SJCRH30 (cell line): ENCODE results near the gene OTOA. TPM values are rescaled to one million over a fixed set of nuclear protein-coding genes. Genes with fewer than 3 reads are reported as not detected.
"Not testable (repeated sequence)": the region's sequence is repeated elsewhere in the genome, so short reads cannot be mapped to it uniquely, and the experiment has no call there.

Experiments
- DNase-seq, 2 experiments: peaks; one replicate each; pipeline ENCODE4 v3.0.0-alpha.2; 2015 to 2020
- H3K27ac ChIP-seq: fragments of 250-450 bp; sonication (Bioruptor Pico); 2 replicates; pipeline ENCODE4 v1.5.1; 2020; ENCODE audit warnings: mild to moderate bottlenecking, moderate library complexity
- H3K27me3 ChIP-seq: fragments of 250-450 bp; sonication (Bioruptor Pico); 2 replicates; pipeline ENCODE4 v1.5.1; 2020; ENCODE audit warnings: mild to moderate bottlenecking, moderate library complexity
- H3K36me3 ChIP-seq: fragments of 250-450 bp; sonication (Bioruptor Pico); 2 replicates; pipeline ENCODE4 v1.5.1; 2020; ENCODE audit warnings: mild to moderate bottlenecking, moderate library complexity
- H3K4me1 ChIP-seq: fragments of 250-450 bp; sonication (Bioruptor Pico); 2 replicates; pipeline ENCODE4 v1.5.1; 2020; ENCODE audit warnings: mild to moderate bottlenecking, moderate library complexity
- H3K4me3 ChIP-seq: fragments of 250-450 bp; sonication (Bioruptor Pico); 2 replicates; pipeline ENCODE4 v1.5.1; 2020; ENCODE audit warnings: mild to moderate bottlenecking, moderate library complexity
- H3K9me3 ChIP-seq: fragments of 250-450 bp; sonication (Bioruptor Pico); replicated peaks from 2 replicates; pipeline ENCODE4 v1.5.1; 2020; ENCODE audit warnings: mild to moderate bottlenecking, moderate library complexity
- total RNA-seq: library from RNA; depleted of rRNA; stranded (reverse); fragments of >200 nt; shearing (Covaris generic); gene quantifications from 2 replicates; pipeline ENCODE4 v1.2.3, GENCODE V29; 2014; rRNA removed

The OTOA gene
- 0.08 TPM in 1 of 2 replicates, not detected in the other for total RNA-seq

GRCh38 chr16:21663889-21664647 lies at the start of gene OTOA:
TSS of gene OTOA (plus strand) at chr16:21663968. CDS start at chr16:21678515, 14,547 bp downstream.
- DNase-seq: no peak
- Histone ChIP-seq H3K9me3 (no peaks in the 10 kb centered on the region), H3K27me3 (no peaks in the 10 kb centered on the region), H3K4me3 (no peak within 1 kb of the TSS), H3K27ac (no peak within 1 kb of the TSS), H3K36me3 (no peaks in the 10 kb centered on the region), H3K4me1 (peaks cover 8% of the 10 kb centered on the region; the same call in 1 of the 2 replicates)

- DNase-seq: no peak
- Histone ChIP-seq H3K9me3 (no peaks in the 10 kb centered on the region), H3K4me3 (no peak overlapping the region), H3K36me3 (peaks cover 7% of the 10 kb centered on the region; the same call in 1 of the 2 replicates), H3K27ac (no peak overlapping the region), H3K27me3 (no peaks in the 10 kb centered on the region), H3K4me1 (no peaks in the 10 kb centered on the region)
Observed at GRCh38 chr16:21614896-21615295, 48.9 kb upstream of the OTOA start.

DNA sequence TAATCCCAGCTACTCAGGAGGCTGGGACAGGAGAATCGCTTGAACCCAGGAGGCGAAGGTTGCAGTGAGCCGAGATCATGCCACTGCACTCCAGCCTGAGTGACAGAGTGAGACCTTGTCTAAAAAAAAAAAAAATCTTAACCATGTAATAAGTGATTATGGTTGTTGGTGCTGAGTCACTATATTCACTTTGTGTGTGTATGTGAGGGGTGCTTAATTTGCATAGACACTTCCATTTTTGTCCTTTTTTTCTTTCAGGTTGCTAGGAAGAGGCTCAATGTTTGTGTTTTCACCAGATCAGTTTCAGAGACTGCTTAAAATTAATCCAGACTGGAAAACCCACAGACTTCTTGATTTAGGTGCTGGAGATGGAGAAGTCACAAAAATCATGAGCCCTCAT lies 46.2 kb upstream of the OTOA start:
- no peak for DNase-seq
- Histone ChIP-seq H3K4me3 (no peak overlapping the region), H3K9me3 (no peaks in the 10 kb centered on the region), H3K4me1 (no peaks in the 10 kb centered on the region), H3K36me3 (peaks cover 14% of the 10 kb centered on the region), H3K27me3 (no peaks in the 10 kb centered on the region), H3K27ac (no peak overlapping the region)

DNA sequence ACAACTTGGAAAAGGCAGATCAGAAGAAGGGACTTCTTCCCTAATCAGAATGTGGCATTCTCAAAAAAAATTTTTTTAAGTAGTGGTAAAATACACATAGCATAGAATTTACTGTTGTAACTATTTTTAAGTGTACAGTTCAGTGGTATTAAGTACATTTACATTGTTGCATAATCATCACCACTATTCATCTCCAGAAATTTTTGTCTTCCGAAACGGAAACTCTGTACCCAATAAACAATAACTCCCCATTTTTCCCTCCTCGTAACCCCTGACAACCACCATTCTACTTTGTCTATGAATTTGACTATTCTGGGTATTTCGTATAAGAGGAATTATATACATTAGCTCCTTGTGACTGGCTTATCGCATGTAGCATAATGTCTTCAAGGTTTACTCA lies 45.5 kb upstream of the OTOA start:
- Histone ChIP-seq H3K27ac (no peak overlapping the region), H3K4me3 (no peak overlapping the region), H3K36me3 (peaks cover 14% of the 10 kb centered on the region), H3K4me1 (no peaks in the 10 kb centered on the region), H3K9me3 (no peaks in the 10 kb centered on the region), H3K27me3 (no peaks in the 10 kb centered on the region)
- DNase-seq: no peak

DNA sequence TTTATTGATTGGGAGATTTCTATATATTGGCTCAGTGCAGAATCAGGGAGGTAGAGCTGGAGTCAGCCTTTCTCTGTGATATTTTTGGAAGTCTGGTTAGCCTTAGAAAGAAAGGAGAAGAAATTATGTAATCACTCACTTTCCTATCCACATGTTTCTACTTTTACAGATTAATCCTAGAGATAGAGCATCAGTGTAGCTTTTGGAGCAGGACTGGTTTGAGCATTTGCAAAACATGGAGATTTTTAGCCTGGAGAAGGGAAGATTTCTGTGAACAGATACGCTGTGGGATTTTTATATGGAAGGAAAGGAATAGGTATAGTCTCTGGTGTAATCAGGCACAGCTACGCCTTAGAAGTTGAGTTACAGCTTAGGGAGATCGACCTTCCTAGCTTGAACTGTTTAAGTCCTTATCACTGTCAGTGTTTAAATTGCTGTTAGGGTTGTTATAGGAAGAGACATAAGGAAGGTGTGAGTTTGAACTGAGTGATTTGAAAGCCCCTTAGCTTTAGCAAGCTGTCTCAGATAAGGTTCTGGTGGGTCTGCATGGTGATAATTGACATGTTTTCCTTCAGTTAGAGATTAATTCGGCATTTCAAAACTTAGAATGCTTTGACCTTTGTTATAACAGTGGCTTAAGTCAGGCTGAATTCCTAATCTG lies 43.9 kb upstream of the OTOA start:
- Histone ChIP-seq H3K36me3 (peaks cover 10% of the 10 kb centered on the region), H3K4me1 (no peaks in the 10 kb centered on the region), H3K9me3 (no peaks in the 10 kb centered on the region), H3K27ac (no peak overlapping the region), H3K27me3 (no peaks in the 10 kb centered on the region), H3K4me3 (no peak overlapping the region)
- no peak for DNase-seq

DNA sequence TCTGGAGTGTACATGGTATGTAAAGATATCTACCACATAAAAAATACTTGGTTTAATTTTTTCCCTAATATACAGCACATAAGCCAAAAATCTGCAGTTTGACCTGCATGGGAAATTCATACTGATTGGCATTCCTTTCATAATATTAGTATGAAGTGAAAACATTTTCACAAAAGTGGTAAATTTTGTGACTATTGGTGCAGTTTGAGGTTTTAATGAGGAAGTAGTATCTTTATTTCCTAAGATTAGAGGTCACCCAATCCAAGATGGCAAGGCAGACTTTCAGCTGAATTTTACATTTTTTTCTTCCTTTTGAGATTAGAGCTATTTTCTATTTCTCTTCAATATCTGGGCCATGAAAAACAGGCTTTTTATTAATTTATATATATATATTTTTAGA lies 43.2 kb upstream of the OTOA start:
- Histone ChIP-seq H3K27me3 (no peaks in the 10 kb centered on the region), H3K9me3 (no peaks in the 10 kb centered on the region), H3K4me1 (no peaks in the 10 kb centered on the region), H3K27ac (no peak overlapping the region), H3K36me3 (peaks cover 10% of the 10 kb centered on the region), H3K4me3 (no peak overlapping the region)
- no peak for DNase-seq

DNA sequence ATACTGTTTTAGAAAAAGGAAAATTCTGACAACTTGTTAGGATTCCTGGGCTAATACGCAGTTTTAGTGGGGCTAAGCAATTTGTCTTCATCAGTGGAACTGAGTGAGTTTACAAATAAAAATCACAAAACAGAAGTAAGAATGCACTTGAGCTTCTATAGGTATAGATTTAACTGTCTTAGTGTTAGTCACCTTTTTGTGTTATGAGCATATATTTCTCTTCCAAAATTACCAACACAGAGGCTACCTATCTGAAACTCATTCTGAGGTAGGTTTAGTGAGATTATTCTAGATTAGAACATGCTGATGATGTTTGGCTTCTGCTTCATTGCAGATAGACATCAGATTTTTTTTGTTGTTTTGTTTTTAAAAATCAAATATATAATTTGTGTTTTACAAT lies 41.2 kb upstream of the OTOA start:
- peaks cover 10% of the 10 kb centered on the region for H3K36me3 ChIP-seq
- H3K27ac ChIP-seq: no peak overlapping the region
- no peaks in the 10 kb centered on the region for H3K4me1 ChIP-seq

DNA sequence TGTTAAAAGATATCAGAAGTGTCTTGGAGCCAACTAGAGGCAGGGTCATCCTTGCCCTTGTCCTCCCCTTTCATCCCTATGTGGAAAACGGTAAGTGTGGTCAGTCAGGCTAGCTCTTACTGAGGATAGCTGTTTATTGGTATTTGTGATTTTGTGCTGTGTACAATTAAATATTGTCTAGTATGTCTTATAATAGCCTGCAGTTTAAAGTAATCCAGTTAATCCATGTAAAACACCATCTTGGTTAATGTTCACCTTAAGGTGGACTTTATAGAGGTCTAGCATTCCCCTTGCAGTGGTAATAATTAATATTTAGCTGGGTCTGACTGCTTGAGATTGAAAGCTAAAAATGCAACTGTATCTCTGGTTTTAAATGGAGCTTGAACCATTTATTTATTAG lies 38.7 kb upstream of the OTOA start:
- Histone ChIP-seq H3K4me1 (no peaks in the 10 kb centered on the region), H3K27me3 (no peaks in the 10 kb centered on the region), H3K36me3 (peaks cover 18% of the 10 kb centered on the region), H3K9me3 (no peaks in the 10 kb centered on the region), H3K27ac (no peak overlapping the region), H3K4me3 (no peak overlapping the region)
- no peak for DNase-seq

More for the DNA sequence above, 41.2 kb upstream of the OTOA start:
- Histone ChIP-seq H3K4me3 (no peak overlapping the region), H3K9me3 (no peaks in the 10 kb centered on the region), H3K27me3 (no peaks in the 10 kb centered on the region)
- no peak for DNase-seq

DNA sequence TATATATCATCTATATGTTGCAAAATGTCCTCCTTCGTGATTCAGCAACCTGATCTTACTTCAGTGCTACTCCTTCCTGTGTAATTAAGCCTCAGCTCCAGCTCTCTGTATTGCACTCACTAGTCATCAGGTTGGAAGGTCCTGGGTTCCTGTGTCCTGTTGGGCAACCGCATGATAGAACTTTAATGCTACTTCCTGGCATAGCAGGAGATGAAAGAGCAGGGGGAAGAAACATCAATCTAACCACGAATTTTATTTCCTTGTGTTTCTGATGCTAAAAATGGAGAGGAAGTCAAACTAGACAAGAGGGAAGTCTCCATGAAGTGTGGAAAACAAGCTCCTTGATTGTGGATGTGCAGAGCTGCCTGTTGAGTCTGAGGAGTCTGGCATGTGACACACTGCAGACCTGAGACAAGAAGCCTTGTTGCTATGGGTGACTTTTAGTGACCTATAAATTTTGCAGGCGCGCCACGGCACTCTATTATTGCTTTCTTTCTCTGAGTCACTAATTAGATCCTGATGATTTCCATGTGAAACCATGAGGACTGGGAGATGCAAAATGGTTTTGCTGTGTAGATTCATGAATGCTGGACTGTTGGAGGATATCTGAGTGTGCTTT lies 37.0 kb upstream of the OTOA start:
- Histone ChIP-seq H3K27me3 (no peaks in the 10 kb centered on the region), H3K4me1 (no peaks in the 10 kb centered on the region), H3K9me3 (no peaks in the 10 kb centered on the region), H3K27ac (no peak overlapping the region), H3K4me3 (no peak overlapping the region), H3K36me3 (peaks cover 10% of the 10 kb centered on the region)
- no peak for DNase-seq

- no peaks in the 10 kb centered on the region for H3K4me1 ChIP-seq
- no peak for DNase-seq
- no peaks in the 10 kb centered on the region for H3K9me3 ChIP-seq
- H3K27me3 ChIP-seq: no peaks in the 10 kb centered on the region
- peaks cover 10% of the 10 kb centered on the region for H3K36me3 ChIP-seq
- H3K27ac ChIP-seq: no peak overlapping the region
- no peak overlapping the region for H3K4me3 ChIP-seq
Observed at GRCh38 chr16:21628121-21628726, 35.5 kb upstream of the OTOA start.

DNA sequence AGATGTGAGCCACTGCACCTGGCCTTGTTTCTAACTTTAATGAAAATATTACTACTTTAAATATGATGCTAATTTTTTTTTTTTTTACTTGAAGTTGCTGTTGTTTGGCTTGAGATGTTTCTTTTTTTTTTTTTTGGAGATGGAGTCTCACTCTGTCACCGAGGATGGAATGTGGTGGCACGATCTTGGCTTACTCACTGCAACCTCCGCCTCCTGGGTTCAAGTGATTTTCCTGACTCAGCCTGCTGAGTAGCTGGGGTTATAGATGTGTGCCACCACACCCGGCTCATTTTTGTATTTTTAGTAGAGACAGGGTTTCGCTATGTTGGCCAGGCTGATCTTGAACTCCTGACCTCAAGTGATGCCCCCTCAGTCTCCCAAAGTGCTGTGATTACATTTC lies 35.0 kb upstream of the OTOA start:
- no peak for DNase-seq

GRCh38 chr16:21629616-21630539 lies 33.9 kb upstream of the OTOA start:
- not testable (repeated sequence) for H3K27me3 ChIP-seq, H3K27ac ChIP-seq, H3K4me3 ChIP-seq, H3K9me3 ChIP-seq, DNase-seq, H3K4me1 ChIP-seq
- H3K36me3 ChIP-seq: peaks cover 10% of the 10 kb centered on the region

More for the DNA sequence above, 35.0 kb upstream of the OTOA start:
- no peaks in the 10 kb centered on the region for H3K27me3 ChIP-seq
- no peak overlapping the region for H3K27ac ChIP-seq
- H3K4me3 ChIP-seq: no peak overlapping the region
- no peaks in the 10 kb centered on the region for H3K4me1 ChIP-seq
- no peaks in the 10 kb centered on the region for H3K9me3 ChIP-seq
- peaks cover 10% of the 10 kb centered on the region for H3K36me3 ChIP-seq

DNA sequence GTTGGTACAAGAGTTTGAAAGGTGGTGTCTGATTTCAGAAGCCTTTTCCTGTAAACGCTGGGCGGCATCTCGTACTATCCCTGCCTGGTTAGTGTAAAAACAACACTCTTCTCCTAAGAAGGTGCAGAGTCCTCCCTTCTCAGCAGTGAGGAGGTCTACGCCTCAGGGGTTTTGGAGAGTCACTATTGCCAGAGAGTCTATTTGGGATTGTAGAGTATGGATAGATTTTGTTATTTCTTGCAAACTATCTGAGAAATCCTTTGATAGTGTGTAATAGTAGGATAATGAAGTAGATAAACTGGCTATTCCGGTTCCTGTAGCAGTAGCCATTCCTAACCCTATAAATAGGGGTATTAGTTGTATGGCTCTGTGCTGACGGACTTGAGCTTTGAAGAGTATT lies 32.9 kb upstream of the OTOA start:
- H3K27me3 ChIP-seq, H3K27ac ChIP-seq, DNase-seq, H3K4me1 ChIP-seq, H3K4me3 ChIP-seq, H3K9me3 ChIP-seq: not testable (repeated sequence)
- peaks cover 10% of the 10 kb centered on the region for H3K36me3 ChIP-seq

- H3K27ac ChIP-seq, H3K27me3 ChIP-seq, DNase-seq, H3K9me3 ChIP-seq, H3K4me1 ChIP-seq, H3K4me3 ChIP-seq: not testable (repeated sequence)
- H3K36me3 ChIP-seq: peaks cover 10% of the 10 kb centered on the region
Observed at GRCh38 chr16:21631376-21631775, 32.4 kb upstream of the OTOA start.
